GM23338 (cell line): ENCODE results near the gene SLC9A9. TPM values are rescaled to one million over a fixed set of nuclear protein-coding genes. Genes with fewer than 3 reads are reported as not detected.

Source experiments
- ATAC-seq: fragments of 200-7000 bp; cut with Tn5 transposase; 3 replicates; pipeline ENCODE4 v1.9.1; 2020
- DNase-seq: peaks from one replicate; pipeline ENCODE4 v3.0.0-alpha.2; 2015; ENCODE audit warnings: low spot score
- H2AFZ ChIP-seq: fragments of 200-600 bp; sonication (generic); 2 replicates; pipeline ENCODE4 v1.8.0; 2016; ENCODE audit warnings: antibody characterized with exemption, mild to moderate bottlenecking, moderate library complexity
- H3F3A ChIP-seq: fragments of 200-600 bp; sonication (generic); replicated peaks from 2 replicates; pipeline ENCODE4 v1.8.0; 2017; ENCODE audit warnings: antibody characterized with exemption, mixed run types, low read depth
- H3K27ac ChIP-seq: fragments of 200-600 bp; sonication (generic); 2 replicates; pipeline ENCODE4 v1.6.1; 2016; ENCODE audit warnings: low read depth
- H3K27me3 ChIP-seq: fragments of 200-600 bp; sonication (generic); 2 replicates; pipeline ENCODE4 v1.8.0; 2016; ENCODE audit warnings: mild to moderate bottlenecking, mixed run types, moderate library complexity; ENCODE audit not compliant: insufficient read depth
- H3K36me3 ChIP-seq: fragments of 200-600 bp; sonication (generic); 2 replicates; pipeline ENCODE4 v1.8.0; 2016; ENCODE audit warnings: mild to moderate bottlenecking; ENCODE audit not compliant: insufficient read depth
- H3K4me1 ChIP-seq: fragments of 200-600 bp; sonication (generic); 2 replicates; pipeline ENCODE4 v1.8.0; 2016; ENCODE audit warnings: mild to moderate bottlenecking, moderate library complexity; ENCODE audit not compliant: insufficient read depth
- H3K4me2 ChIP-seq: fragments of 200-600 bp; sonication (generic); 2 replicates; pipeline ENCODE4 v1.7.1; 2017; ENCODE audit warnings: mixed run types
- H3K4me3 ChIP-seq: fragments of 200-600 bp; sonication (generic); 2 replicates; pipeline ENCODE4 v1.6.1; 2016; ENCODE audit warnings: mixed run types
- H3K79me2 ChIP-seq: fragments of 200-600 bp; sonication (generic); replicated peaks from 2 replicates; pipeline ENCODE4 v1.8.0; 2017; ENCODE audit warnings: mild to moderate bottlenecking; ENCODE audit not compliant: insufficient read depth
- H3K9me2 ChIP-seq: fragments of 200-600 bp; sonication (generic); 2 replicates; pipeline ENCODE4 v1.8.0; 2017; ENCODE audit not compliant: insufficient read depth
- H4K20me1 ChIP-seq: fragments of 200-600 bp; sonication (generic); replicated peaks from 2 replicates; pipeline ENCODE4 v1.8.0; 2017; ENCODE audit warnings: mild to moderate bottlenecking; ENCODE audit not compliant: insufficient read depth
- H3K27ac Mint-ChIP-seq: 2 replicates; pipeline ENCODE4 v1.8.0; 2020; ENCODE audit warnings: inconsistent platforms, mild to moderate bottlenecking, moderate library complexity, mixed read lengths
- H3K27me3 Mint-ChIP-seq: 3 replicates; pipeline ENCODE4 v1.8.0; 2022; ENCODE audit warnings: low read depth, mild to moderate bottlenecking, moderate library complexity, mixed read lengths, inconsistent platforms; ENCODE audit not compliant: insufficient read depth, poor library complexity
- H3K36me3 Mint-ChIP-seq: 3 replicates; pipeline ENCODE4 v1.8.0; 2021; ENCODE audit warnings: low read depth, mild to moderate bottlenecking, inconsistent platforms, moderate library complexity, mixed read lengths
- H3K4me1 Mint-ChIP-seq: 3 replicates; pipeline ENCODE4 v1.8.0; 2020; ENCODE audit warnings: mild to moderate bottlenecking, inconsistent platforms, mixed read lengths
- H3K4me3 Mint-ChIP-seq: 3 replicates; pipeline ENCODE4 v1.8.0; 2021; ENCODE audit warnings: moderate library complexity, mild to moderate bottlenecking, inconsistent platforms, mixed read lengths
- H3K9me3 Mint-ChIP-seq: 3 replicates; pipeline ENCODE4 v1.8.0; 2020; ENCODE audit warnings: moderate library complexity, mild to moderate bottlenecking, inconsistent platforms, mixed read lengths
- CREB1 ChIP-seq: fragments of 250-450 bp; sonication (Bioruptor Pico); IDR thresholded peaks from 2 replicates; pipeline ENCODE4 v1.5.0; 2020; ENCODE audit warnings: low read depth, mild to moderate bottlenecking, moderate library complexity
- CTCF ChIP-seq, 2 experiments: fragments of 200-600 bp in 1 of 2; sonication (generic) in 1 of 2; conservative IDR thresholded peaks; 2 replicates each; pipeline versions ENCODE4 v1.5.1 to v1.6.1; 2016 to 2017; ENCODE audit warnings: antibody characterized with exemption in 2 of 2, low read depth in 2 of 2, mild to moderate bottlenecking in 2 of 2, moderate library complexity in 1 of 2
- EZH2phosphoT487 ChIP-seq: fragments of 200-600 bp; sonication (generic); IDR thresholded peaks from one replicate; pipeline ENCODE4 v1.8.1; 2018; ENCODE audit warnings: antibody characterized with exemption; ENCODE audit not compliant: unreplicated experiment
- JUNB ChIP-seq: IDR thresholded peaks from one replicate; pipeline ENCODE4 v1.6.1; 2016; ENCODE audit warnings: antibody characterized with exemption; ENCODE audit not compliant: unreplicated experiment
- NANOG ChIP-seq: IDR thresholded peaks from 2 replicates; pipeline ENCODE4 v1.6.1; 2016; ENCODE audit warnings: antibody characterized with exemption, borderline replicate concordance
- REST ChIP-seq: IDR thresholded peaks from one replicate; pipeline ENCODE4 v1.6.1; 2018; ENCODE audit warnings: antibody characterized with exemption; ENCODE audit not compliant: unreplicated experiment
- STAT1 ChIP-seq: IDR thresholded peaks from one replicate; pipeline ENCODE4 v1.6.1; 2016; ENCODE audit warnings: antibody characterized with exemption; ENCODE audit not compliant: unreplicated experiment
- ZNF114 ChIP-seq: fragments of 250-450 bp; sonication (Bioruptor Pico); IDR thresholded peaks from 2 replicates; pipeline ENCODE4 v1.5.0; 2020; ENCODE audit warnings: mild to moderate bottlenecking, moderate library complexity
- ZNF331 ChIP-seq: fragments of 250-450 bp; sonication (Bioruptor Pico); IDR thresholded peaks from 2 replicates; pipeline ENCODE4 v1.5.0; 2020; ENCODE audit warnings: low read depth, mild to moderate bottlenecking, moderate library complexity
- polyA plus RNA-seq: library from polyadenylated mRNA; unstranded; fragments of >200 nt; fragmentation: Nextera tagmentation; extraction: Ambion mirVana; gene quantifications from 2 replicates; pipeline ENCODE4 v1.2.1, GENCODE V29; 2016
- total RNA-seq: library from RNA; depleted of rRNA; stranded (reverse); fragments of >200 nt; shearing (Covaris generic); gene quantifications from 2 replicates; pipeline ENCODE4 v1.2.3, GENCODE V29; 2014

SLC9A9 gene
- total and polyA plus RNA-seq, 2 experiments from 2014 or later = 1.3 to 1.6 TPM

- no peak for TF ChIP-seq CTCF (conservative IDR thresholded peaks at IDR 0.05; ENCODE audit: low read depth in 2 of 2)
- no peak for TF ChIP-seq STAT1
- TF ChIP-seq NANOG = no peak
- TF ChIP-seq CREB1 (CRISPR knock-in tag) = no peak
- no peak for TF ChIP-seq ZNF331 (CRISPR knock-in tag)
Measured at GRCh38 chr3:143383421-143383820, 464.8 kb downstream of the SLC9A9 start (continued).

- no peak overlapping the region for H2AFZ ChIP-seq
- H3K4me3 Mint-ChIP-seq = no peak overlapping the region
- TF ChIP-seq STAT1 = no peak
- TF ChIP-seq ZNF114 (CRISPR knock-in tag) = no peak
- no peak for TF ChIP-seq EZH2phosphoT487
- TF ChIP-seq JUNB = no peak
- no peak for TF ChIP-seq CTCF (conservative IDR thresholded peaks at IDR 0.05; ENCODE audit: low read depth in 2 of 2)
- TF ChIP-seq REST = no peak
- ATAC-seq (no peak), DNase-seq (no peak)
- no peaks in the 10 kb centered on the region for H3F3A ChIP-seq
- H3K4me2 ChIP-seq = no peak overlapping the region
- H3K27ac ChIP-seq = no peak overlapping the region
- no peaks in the 10 kb centered on the region for H3K36me3 ChIP-seq
- H3K4me1 ChIP-seq = peaks cover 16% of the 10 kb centered on the region
- no peaks in the 10 kb centered on the region; the same call in 2 of the 3 replicates for H3K36me3 Mint-ChIP-seq
- no peak overlapping the region for H3K27ac Mint-ChIP-seq
- no peaks in the 10 kb centered on the region for H4K20me1 ChIP-seq
- no peaks in the 10 kb centered on the region for H3K79me2 ChIP-seq
- H3K4me3 ChIP-seq = no peak overlapping the region
- H3K4me1 Mint-ChIP-seq = peaks cover 23% of the 10 kb centered on the region
- peaks cover 4% of the 10 kb centered on the region for H3K9me3 Mint-ChIP-seq
- peaks cover 5% of the 10 kb centered on the region; the same call in 1 of the 2 replicates for H3K9me2 ChIP-seq
- no peaks in the 10 kb centered on the region for H3K27me3 ChIP-seq
- H3K27me3 Mint-ChIP-seq = no peaks in the 10 kb centered on the region
Measured at GRCh38 chr3:143382816-143383215, 465.5 kb downstream of the SLC9A9 start.
